ACC112 (cell line): ENCODE results near the gene BFSP2.
"Not testable (repeated sequence)": the region's sequence is repeated elsewhere in the genome, so short reads cannot be mapped to it uniquely, and the experiment has no call there.

Experiments
- H2AFZ ChIP-seq: fragments of 200-600 bp; sonication (generic); one replicate; pipeline ENCODE4 v1.6.0; 2017; ENCODE audit warnings: antibody characterized with exemption, low read length; ENCODE audit not compliant: unreplicated experiment
- H3K27ac ChIP-seq: fragments of 200-600 bp; sonication (generic); 2 replicates; pipeline ENCODE4 v1.5.1; 2014; ENCODE audit warnings: low read depth, mild to moderate bottlenecking, antibody characterized with exemption, low read length, moderate library complexity
- H3K27me3 ChIP-seq: fragments of 200-600 bp; sonication (generic); 2 replicates; pipeline ENCODE4 v1.6.1; 2014; ENCODE audit warnings: mild to moderate bottlenecking, antibody characterized with exemption, low read length, moderate library complexity, mixed read lengths; ENCODE audit not compliant: insufficient read depth
- H3K36me3 ChIP-seq: fragments of 200-600 bp; sonication (generic); 2 replicates; pipeline ENCODE4 v1.6.1; 2016; ENCODE audit warnings: mild to moderate bottlenecking, antibody characterized with exemption, low read length, moderate library complexity, mixed read lengths; ENCODE audit not compliant: insufficient read depth
- H3K4me1 ChIP-seq: fragments of 200-600 bp; sonication (generic); one replicate; pipeline ENCODE4 v1.6.1; 2016; ENCODE audit warnings: low read length, mixed read lengths; ENCODE audit not compliant: insufficient read depth, unreplicated experiment, control insufficient read depth
- H3K4me3 ChIP-seq: fragments of 200-600 bp; sonication (generic); 2 replicates; pipeline ENCODE4 v1.5.1; 2014; ENCODE audit warnings: mild to moderate bottlenecking, low read depth, low read length
- H3K79me2 ChIP-seq: fragments of 200-600 bp; sonication (generic); one replicate; pipeline ENCODE4 v1.6.0; 2016; ENCODE audit warnings: low read length; ENCODE audit not compliant: control insufficient read depth, unreplicated experiment, insufficient read depth

The BFSP2 gene

GRCh38 chr3:133514418-133514817 is 114.6 kb downstream of the BFSP2 start:
- Histone ChIP-seq H2AFZ (no peak overlapping the region), H3K36me3 (no peaks in the 10 kb centered on the region), H3K4me1 (no peaks in the 10 kb centered on the region), H3K79me2 (no peaks in the 10 kb centered on the region), H3K27me3 (no peaks in the 10 kb centered on the region), H3K4me3 (no peak overlapping the region), H3K27ac (no peak overlapping the region)

DNA sequence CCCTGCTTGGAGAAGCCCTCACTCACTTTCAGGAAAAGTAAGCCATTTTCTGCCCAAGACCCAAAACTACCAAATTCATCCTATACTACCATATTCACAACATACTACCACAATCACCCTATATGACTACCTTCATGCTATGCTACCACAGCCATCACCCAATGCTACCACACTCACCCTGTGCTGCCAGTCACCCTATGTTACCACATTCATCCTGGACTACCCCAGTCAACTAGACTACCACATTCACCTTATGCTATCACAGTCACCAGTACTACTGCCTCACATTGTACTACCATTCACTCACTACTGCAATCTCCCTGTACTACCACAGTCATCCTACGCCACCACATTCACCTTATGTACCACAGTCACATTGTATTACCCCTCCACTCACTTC is 115.3 kb downstream of the BFSP2 start:
- Histone ChIP-seq H3K79me2 (no peaks in the 10 kb centered on the region), H3K27me3 (no peaks in the 10 kb centered on the region), H3K36me3 (no peaks in the 10 kb centered on the region), H2AFZ (no peak overlapping the region), H3K4me1 (no peaks in the 10 kb centered on the region), H3K4me3 (no peak overlapping the region), H3K27ac (no peak overlapping the region)

GRCh38 chr3:133520286-133520685 is 120.4 kb downstream of the BFSP2 start:
- H3K4me1 ChIP-seq, result no peaks in the 10 kb centered on the region
- H3K27me3 ChIP-seq, result no peaks in the 10 kb centered on the region
- no peak overlapping the region for H3K27ac ChIP-seq
- no peaks in the 10 kb centered on the region for H3K36me3 ChIP-seq
- H3K79me2 ChIP-seq, result no peaks in the 10 kb centered on the region
- H3K4me3 ChIP-seq, result no peak overlapping the region
- no peak overlapping the region for H2AFZ ChIP-seq

DNA sequence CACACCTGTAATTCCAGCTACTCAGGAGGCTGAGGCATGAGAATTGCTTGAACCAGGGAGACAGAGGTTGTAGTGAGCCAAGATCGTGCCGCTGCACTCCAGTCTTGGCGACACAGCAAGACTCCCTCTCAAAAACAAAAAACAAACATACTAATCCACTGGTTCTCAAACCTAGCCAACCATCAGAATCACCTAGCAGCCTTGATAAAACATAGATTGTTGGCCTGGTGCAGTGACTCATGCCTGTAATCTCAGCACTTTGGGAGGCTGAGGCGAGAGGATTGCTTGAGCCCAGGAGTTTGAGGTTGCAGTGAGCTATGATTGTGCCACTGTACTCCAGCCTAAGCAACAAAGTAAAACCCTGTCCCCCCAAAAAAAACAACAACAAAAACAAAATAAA is 121.1 kb downstream of the BFSP2 start:
- H3K36me3 ChIP-seq, H3K4me3 ChIP-seq, H3K27ac ChIP-seq, H3K27me3 ChIP-seq, H3K79me2 ChIP-seq, H3K4me1 ChIP-seq, H2AFZ ChIP-seq: not testable (repeated sequence)

GRCh38 chr3:133521946-133522345 is 122.1 kb downstream of the BFSP2 start:
- no peaks in the 10 kb centered on the region for H3K79me2 ChIP-seq
- no peaks in the 10 kb centered on the region for H3K36me3 ChIP-seq
- H3K4me3 ChIP-seq, result no peak overlapping the region
- H3K4me1 ChIP-seq, result no peaks in the 10 kb centered on the region
- H3K27ac ChIP-seq, result no peak overlapping the region
- H2AFZ ChIP-seq, result no peak overlapping the region
- H3K27me3 ChIP-seq, result no peaks in the 10 kb centered on the region

- H3K4me3 ChIP-seq, H2AFZ ChIP-seq, H3K79me2 ChIP-seq, H3K4me1 ChIP-seq, H3K27me3 ChIP-seq, H3K36me3 ChIP-seq, H3K27ac ChIP-seq: not testable (repeated sequence)
Measured at GRCh38 chr3:133523758-133524157, 123.9 kb downstream of the BFSP2 start.
